ENCODE results near the gene FGFR4. TPM values are rescaled to one million over a fixed set of nuclear protein-coding genes. Genes with fewer than 3 reads are reported as not detected.

FGFR4 gene
- total RNA-seq, 1 experiment from 2014 or later: 14.7 TPM

- intact Hi-C loops (cut with micrococcal nuclease; ENCODE audit: unreplicated experiment): no loop called here
- Histone ChIP-seq H3K4me3 (no peak overlapping the region), H3K9me2 (ENCODE audit: insufficient read depth) (no peaks in the 10 kb centered on the region), H3K4me1 (replicated peaks; ENCODE audit: insufficient read depth) (no peaks in the 10 kb centered on the region), H3K79me2 (ENCODE audit: low read depth) (no peaks in the 10 kb centered on the region), H3K9me3 (ENCODE audit: insufficient read depth, low read depth) (no peaks in the 10 kb centered on the region), H2AFZ (no peak overlapping the region), H3K36me3 (ENCODE audit: low read depth) (no peaks in the 10 kb centered on the region), H3K27ac (no peak overlapping the region), H3K27me3 (ENCODE audit: insufficient read depth, low read depth) (no peaks in the 10 kb centered on the region), H3K4me2 (no peak overlapping the region), H3F3A (ENCODE audit: insufficient read depth, low read depth) (no peaks in the 10 kb centered on the region), H4K20me1 (ENCODE audit: insufficient read depth) (no peaks in the 10 kb centered on the region)
- BruUV-seq (replicated peaks): no TSS peak
- no peak for DNase-seq
- TF ChIP-seq EZH2 (IDR thresholded peaks at IDR 0.05; ENCODE audit: low read depth) (no peak), CTCF (conservative IDR thresholded peaks at IDR 0.05) (no peak)
- ChIA-PET CTCF (interaction anchor here (0.9 kb wide), 1 partner anchor 258 kb away, joined by 4 read pairs; no protein-coding TSS in a partner anchor), POLR2A (ENCODE audit: unreplicated experiment) (no interaction called here)
Measured at GRCh38 chr5:177067503-177067902, 19.2 kb upstream of the FGFR4 start.

DNA sequence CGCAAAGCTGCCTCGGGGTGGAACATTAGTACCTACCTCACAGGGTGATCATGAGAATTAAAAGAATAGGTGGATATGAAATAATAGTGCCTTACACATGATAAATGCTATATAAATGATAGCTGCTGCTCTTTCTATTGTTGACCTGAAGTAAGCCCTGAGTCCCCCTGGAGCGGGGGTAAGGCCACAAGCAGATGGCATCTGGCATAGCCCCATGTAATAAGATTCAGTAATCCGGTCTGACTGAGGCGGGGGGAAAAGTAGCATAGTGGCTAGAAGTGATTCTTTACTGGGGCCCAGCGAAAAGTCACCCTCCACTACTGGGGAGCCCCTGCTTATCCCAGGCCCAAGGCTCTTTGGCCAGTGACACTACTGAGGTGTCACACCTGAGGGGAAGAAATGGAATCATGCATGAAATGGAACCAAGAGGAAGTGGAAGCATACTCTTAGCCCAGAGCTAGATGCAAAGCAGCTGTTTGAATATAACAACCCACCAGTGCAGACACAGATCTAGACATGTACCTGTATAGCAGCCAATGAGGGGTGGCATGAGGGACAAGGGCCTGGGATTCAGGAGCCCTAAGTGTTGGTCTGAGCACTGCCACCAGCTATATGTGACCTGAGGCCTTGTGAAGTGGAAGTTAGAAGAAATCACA lies 16.1 kb upstream of the FGFR4 start:
- TF ChIP-seq CTCF (conservative IDR thresholded peaks at IDR 0.05): no peak
- TF ChIP-seq EZH2 (IDR thresholded peaks at IDR 0.05; ENCODE audit: low read depth): no peak
- no peaks in the 10 kb centered on the region for H3K9me2 ChIP-seq (ENCODE audit: insufficient read depth)
- no TSS peak for BruUV-seq (replicated peaks)
- intact Hi-C loops (cut with micrococcal nuclease; ENCODE audit: unreplicated experiment): no loop called here
- H2AFZ ChIP-seq: no peak overlapping the region
- H4K20me1 ChIP-seq (ENCODE audit: insufficient read depth): no peaks in the 10 kb centered on the region
- POLR2A ChIA-PET (ENCODE audit: unreplicated experiment): no interaction called here
- DNase-seq: no peak
- no peaks in the 10 kb centered on the region for H3F3A ChIP-seq (ENCODE audit: insufficient read depth, low read depth)
- no peaks in the 10 kb centered on the region for H3K9me3 ChIP-seq (ENCODE audit: insufficient read depth, low read depth)
- H3K27ac ChIP-seq: no peak overlapping the region
- H3K79me2 ChIP-seq (ENCODE audit: low read depth): no peaks in the 10 kb centered on the region
- CTCF ChIA-PET: interaction anchor here (0.7 to 3.8 kb wide), 2 partner anchors 41 to 123 kb away, joined by 4 to 22 read pairs; no protein-coding TSS in a partner anchor
- H3K36me3 ChIP-seq (ENCODE audit: low read depth): no peaks in the 10 kb centered on the region
- H3K4me2 ChIP-seq: no peak overlapping the region
- no peaks in the 10 kb centered on the region for H3K4me1 ChIP-seq (replicated peaks; ENCODE audit: insufficient read depth)
- no peak overlapping the region for H3K4me3 ChIP-seq
- H3K27me3 ChIP-seq (ENCODE audit: insufficient read depth, low read depth): no peaks in the 10 kb centered on the region

DNA sequence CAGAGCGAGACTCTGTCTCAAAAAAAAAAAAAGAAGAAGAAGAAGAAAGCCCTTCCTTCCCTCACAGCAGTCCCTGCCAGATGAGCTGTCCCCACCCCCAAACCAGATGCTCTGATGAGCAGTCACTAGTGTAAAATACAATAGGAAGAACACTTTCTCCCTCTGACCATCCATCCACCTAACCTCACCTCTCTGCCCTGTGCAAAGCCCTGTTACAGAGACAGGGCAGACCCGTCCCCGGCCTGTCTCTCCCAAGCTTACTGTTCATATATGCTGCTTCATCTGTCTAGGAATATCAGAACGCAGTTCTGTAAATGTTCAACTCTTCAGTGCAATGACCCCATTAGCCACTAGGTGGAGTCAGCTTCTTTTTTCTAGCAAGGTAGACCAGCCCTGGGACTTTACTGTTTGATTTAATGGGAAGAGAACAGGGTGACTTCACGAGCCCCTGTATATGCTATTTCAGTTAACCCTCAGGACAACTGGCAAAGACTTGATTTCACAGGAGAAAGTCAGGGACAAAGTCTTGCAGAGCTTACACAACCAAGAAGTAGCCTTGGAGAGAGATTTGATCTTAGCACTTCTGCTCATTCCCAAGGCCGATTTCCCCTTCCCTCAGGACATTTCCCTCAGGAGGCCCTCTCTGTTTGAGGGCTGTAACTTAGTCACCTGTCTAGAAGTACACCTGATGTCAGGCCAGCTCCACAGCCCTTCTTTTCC lies 14.9 kb upstream of the FGFR4 start:
- Histone ChIP-seq H2AFZ (no peak overlapping the region), H3K27ac (no peak overlapping the region), H3K4me3 (no peak overlapping the region), H3F3A (ENCODE audit: insufficient read depth, low read depth) (no peaks in the 10 kb centered on the region), H3K9me3 (ENCODE audit: insufficient read depth, low read depth) (no peaks in the 10 kb centered on the region), H3K4me2 (no peak overlapping the region), H3K36me3 (ENCODE audit: low read depth) (no peaks in the 10 kb centered on the region), H3K9me2 (ENCODE audit: insufficient read depth) (no peaks in the 10 kb centered on the region), H4K20me1 (ENCODE audit: insufficient read depth) (no peaks in the 10 kb centered on the region), H3K79me2 (ENCODE audit: low read depth) (no peaks in the 10 kb centered on the region), H3K27me3 (ENCODE audit: insufficient read depth, low read depth) (no peaks in the 10 kb centered on the region), H3K4me1 (replicated peaks; ENCODE audit: insufficient read depth) (no peaks in the 10 kb centered on the region)
- CTCF ChIA-PET: interaction anchor here (0.6 to 3.8 kb wide), 10 partner anchors 12 to 534 kb away, joined by 3 to 22 read pairs (median 4); partner anchors contain the start of gene RNF44
- TF ChIP-seq EZH2 (IDR thresholded peaks at IDR 0.05; ENCODE audit: low read depth) (no peak), CTCF (conservative IDR thresholded peaks at IDR 0.05) (peak; percentile 94)
- POLR2A ChIA-PET (ENCODE audit: unreplicated experiment): interaction anchor here (0.6 kb wide), 2 partner anchors 21 to 50 kb away, joined by 3 read pairs; no protein-coding TSS in a partner anchor
- DNase-seq: peak; percentile 67 to 75
- BruUV-seq (replicated peaks): no TSS peak
- intact Hi-C loops (cut with micrococcal nuclease; ENCODE audit: unreplicated experiment): loop anchor here (1.0 kb wide), 1 partner anchor 40 kb away; no protein-coding TSS in a partner anchor
